HCT116 (cell line): ENCODE results near the gene RANGAP1. TPM values are rescaled to one million over a fixed set of nuclear protein-coding genes. Genes with fewer than 3 reads are reported as not detected.

Experiments used
- ATAC-seq: fragments of 200-7000 bp; cut with Tn5 transposase; 2 replicates; pipeline ENCODE4 v1.9.1; 2020; ENCODE audit warnings: mild to moderate bottlenecking, moderate library complexity
- BruUV-seq: library from RNA; stranded (reverse); fragments of 400-500 nt; replicated peaks from 2 replicates; lab custom pipeline; 2021; lab: Mats Ljungman, UMichigan
- CTCF ChIA-PET: fragments of 300-600 bp; sonication (Branson Sonifier 250); formaldehyde crosslinking; loops from one replicate; lab custom pipeline; 2021; ENCODE audit warnings: antibody characterized with exemption; lab: Charles Lee
- POLR2A ChIA-PET: fragments of 300-600, 350-600 bp; sonication (Branson Sonifier 250); formaldehyde crosslinking; loops from one replicate; lab custom pipeline; 2021; ENCODE audit warnings: antibody characterized with exemption; lab: Charles Lee
- RAD21 ChIA-PET, 2 experiments: fragments of 300-600 bp; sonication (Branson Sonifier 250); formaldehyde crosslinking; loops; one replicate each; lab custom pipeline; 2023; ENCODE audit warnings: low total read pairs in 2 of 2; ENCODE audit not compliant: uncharacterized antibody in 2 of 2, unreplicated experiment in 2 of 2, low non-redundant PET in 1 of 2; lab: Charles Lee
- DNase-seq: peaks from one replicate; pipeline ENCODE4 v3.0.0-alpha.2; 2010; ENCODE audit warnings: low read depth, low spot score
- H2AFZ ChIP-seq: fragments of 200-600 bp; shearing (Covaris generic), sonication (generic); 2 replicates; pipeline ENCODE4 v1.6.1; 2017; ENCODE audit warnings: low read depth, mixed run types, mixed read lengths, antibody characterized with exemption, low read length; ENCODE audit not compliant: poor library complexity, severe bottlenecking
- H3K27ac ChIP-seq: 2 replicates; pipeline ENCODE4 v1.5.1; 2012; ENCODE audit warnings: low read depth, low read length
- H3K27me3 ChIP-seq: fragments of 200-600 bp; sonication (generic); 2 replicates; pipeline ENCODE4 v1.6.1; 2016; ENCODE audit warnings: mixed run types, low read length, mixed read lengths; ENCODE audit not compliant: insufficient read depth
- H3K36me3 ChIP-seq, 2 experiments: fragments of 200-500 bp in 1 of 2; fragments of 200-600 bp in 1 of 2; sonication (Bioruptor generic) in 1 of 2; sonication (generic) in 1 of 2; 2 replicates each; pipeline versions ENCODE4 v1.5.1 to v1.6.1; 2014 to 2016; ENCODE audit warnings: low read length in 2 of 2, inconsistent platforms in 1 of 2, mixed read lengths in 1 of 2, mixed run types in 1 of 2; ENCODE audit not compliant: insufficient read depth in 2 of 2, control insufficient read depth in 1 of 2
- H3K4me1 ChIP-seq, 2 experiments: fragments of 200-600 bp in 1 of 2; sonication (generic) in 1 of 2; 2 replicates each; pipeline versions ENCODE4 v1.5.1 to v1.6.1; 2012 to 2017; ENCODE audit warnings: low read length in 2 of 2, inconsistent platforms in 1 of 2, mild to moderate bottlenecking in 1 of 2, mixed read lengths in 1 of 2, mixed run types in 1 of 2, moderate library complexity in 1 of 2; ENCODE audit not compliant: insufficient read depth in 2 of 2, control insufficient read depth in 1 of 2
- H3K4me2 ChIP-seq: fragments of 200-600 bp; sonication (generic); 2 replicates; pipeline ENCODE4 v1.6.1; 2017; ENCODE audit warnings: mixed run types, low read length, mixed read lengths
- H3K4me3 ChIP-seq, 2 experiments: fragments of 200-600 bp in 1 of 2; sonication (generic) in 1 of 2; replicated peaks in 1 of 2; 2 replicates each; pipeline ENCODE4 v1.5.1; 2011 to 2016; ENCODE audit warnings: low read length in 2 of 2, control low read depth in 1 of 2, low read depth in 1 of 2, mild to moderate bottlenecking in 1 of 2, mixed read lengths in 1 of 2, mixed run types in 1 of 2
- H3K79me2 ChIP-seq: fragments of 200-600 bp; sonication (generic); 2 replicates; pipeline ENCODE4 v1.6.1; 2017; ENCODE audit warnings: mild to moderate bottlenecking, mixed run types, low read length, moderate library complexity, mixed read lengths; ENCODE audit not compliant: insufficient read depth
- H3K9ac ChIP-seq: fragments of 200-600 bp; sonication (generic); 2 replicates; pipeline ENCODE4 v1.6.1; 2016; ENCODE audit warnings: low read length, mixed read lengths
- H3K9me2 ChIP-seq: fragments of 200-600 bp; sonication (generic), shearing (Covaris generic); 2 replicates; pipeline ENCODE4 v1.6.1; 2017; ENCODE audit warnings: mixed run types, mild to moderate bottlenecking, moderate library complexity; ENCODE audit not compliant: insufficient read depth
- H3K9me3 ChIP-seq, 2 experiments: fragments of 200-500 bp in 1 of 2; fragments of 200-600 bp in 1 of 2; sonication (Bioruptor generic) in 1 of 2; sonication (generic) in 1 of 2; 2 replicates each; pipeline ENCODE4 v1.6.1; 2014 to 2017; ENCODE audit warnings: low read length in 2 of 2, mixed read lengths in 2 of 2, inconsistent platforms in 1 of 2, low read depth in 1 of 2, mild to moderate bottlenecking in 1 of 2, mixed run types in 1 of 2, moderate library complexity in 1 of 2; ENCODE audit not compliant: control insufficient read depth in 1 of 2, insufficient read depth in 1 of 2
- H4K20me1 ChIP-seq: fragments of 200-600 bp; sonication (generic), shearing (Covaris generic); 2 replicates; pipeline ENCODE4 v1.6.1; 2017; ENCODE audit warnings: mixed run types, mild to moderate bottlenecking, moderate library complexity; ENCODE audit not compliant: insufficient read depth
- CBX3 ChIP-seq: IDR thresholded peaks from 2 replicates; pipeline ENCODE4 v1.6.1; 2012; ENCODE audit warnings: low read depth
- CTCF ChIP-seq, 3 experiments: fragments of 200-600 bp in 1 of 3; sonication (generic) in 1 of 3; IDR thresholded peaks in 2 of 3; conservative IDR thresholded peaks in 1 of 3; 2 replicates each; pipeline ENCODE4 v1.5.1; 2012 to 2017; ENCODE audit warnings: low read depth in 2 of 3, low read length in 2 of 3, antibody characterized with exemption in 1 of 3, borderline replicate concordance in 1 of 3, control low read depth in 1 of 3, mild to moderate bottlenecking in 1 of 3, mixed read lengths in 1 of 3, mixed run types in 1 of 3, moderate library complexity in 1 of 3; ENCODE audit not compliant: insufficient read depth in 1 of 3
- ELF1 ChIP-seq: IDR thresholded peaks from 2 replicates; pipeline ENCODE4 v1.6.1; 2012; ENCODE audit warnings: low read depth, borderline replicate concordance
- EZH2 ChIP-seq: fragments of 200-600 bp; sonication (generic); IDR thresholded peaks from 2 replicates; pipeline ENCODE4 v1.6.1; 2017; ENCODE audit warnings: antibody characterized with exemption, mixed run types
- FOSL1 ChIP-seq: IDR thresholded peaks from 2 replicates; pipeline ENCODE4 v1.6.1; 2012; ENCODE audit warnings: low read depth
- POLR2AphosphoS5 ChIP-seq: IDR thresholded peaks from 2 replicates; pipeline ENCODE4 v1.6.1; 2011; ENCODE audit warnings: mild to moderate bottlenecking, low read depth, low read length, moderate library complexity
- REST ChIP-seq: IDR thresholded peaks from 2 replicates; pipeline ENCODE4 v1.6.1; 2012; ENCODE audit warnings: low read depth
- SRF ChIP-seq: IDR thresholded peaks from 2 replicates; pipeline ENCODE4 v1.6.1; 2012; ENCODE audit warnings: low read depth
- TCF7L2 ChIP-seq: IDR thresholded peaks from 2 replicates; pipeline ENCODE4 v1.7.0; 2011; ENCODE audit warnings: borderline replicate concordance, inconsistent platforms; ENCODE audit not compliant: insufficient read depth, insufficient read length; ENCODE audit errors: extremely low read depth
- intact Hi-C: fragments of 100-400 bp; cut with micrococcal nuclease; formaldehyde crosslinking; loops from 2 replicates; pipeline ENCODE4 v1.10.0; 2022
- total RNA-seq: library from RNA; stranded (reverse); gene quantifications from one replicate; pipeline ENCODE4 v1.2.1, GENCODE V29; 2021; ENCODE audit not compliant: unreplicated experiment

The RANGAP1 gene
- total RNA-seq, 1 experiment from 2014 or later, result 121 TPM

- no peak for TF ChIP-seq CBX3
- TF ChIP-seq EZH2, result no peak
- no peak for TF ChIP-seq ELF1
- no peak for TF ChIP-seq SRF
- no peak for TF ChIP-seq REST
- no peak for TF ChIP-seq POLR2AphosphoS5
Observed at GRCh38 chr22:41332217-41332939, 46.4 kb upstream of the RANGAP1 start (continued).

- no peaks in the 10 kb centered on the region for H3K9me2 ChIP-seq
- no peaks in the 10 kb centered on the region for H4K20me1 ChIP-seq
- peaks cover 22 to 27% of the 10 kb centered on the region in 2 experiments; a peak in 3 of 4 replicates for H3K36me3 ChIP-seq
- no peak overlapping the region for H3K4me2 ChIP-seq
- TF ChIP-seq TCF7L2 (no peak), ELF1 (no peak), FOSL1 (no peak), CTCF (IDR thresholded peaks at IDR 0.05 in 2 of 3, conservative IDR thresholded peaks at IDR 0.05 in 1 of 3; ENCODE audit: borderline replicate concordance in 1 of 3, insufficient read depth in 1 of 3, low read depth in 2 of 3, low read length in 2 of 3) (no peak), REST (no peak)
- TF ChIP-seq, all 23 proteins: peak for 0
- Histone ChIP-seq H3K27ac (no peak overlapping the region), H3K9me3 (no peaks in the 10 kb centered on the region), H3K79me2 (no peaks in the 10 kb centered on the region), H3K27me3 (no peaks in the 10 kb centered on the region), H3K4me1 (no peaks in the 10 kb centered on the region), H2AFZ (no peak overlapping the region), H3K9ac (no peak overlapping the region), H3K4me3 (no peak overlapping the region)
- ChIA-PET POLR2A (no interaction called here), CTCF (no interaction called here), RAD21 (no interaction called here)
- ATAC-seq (no peak), DNase-seq (no peak)
- BruUV-seq, result no TSS peak
- intact Hi-C loops, result no loop called here
Observed at GRCh38 chr22:41330169-41330568, 44.2 kb upstream of the RANGAP1 start.
